AG04450 (cell line): ENCODE measurements around the gene ENTPD1. TPM values are rescaled to one million over a fixed set of nuclear protein-coding genes. Genes with fewer than 3 reads are reported as not detected.

Experiments used
- CTCF ChIA-PET: fragments of 300-600, 350-600 bp; formaldehyde crosslinking; extraction: SDS; loops from one replicate; lab custom pipeline; 2022; ENCODE audit warnings: antibody characterized with exemption, inconsistent platforms; lab: Charles Lee
- POLR2A ChIA-PET: fragments of 350-600 bp; formaldehyde crosslinking; extraction: SDS; loops from one replicate; lab custom pipeline; 2021; ENCODE audit warnings: antibody characterized with exemption, inconsistent platforms; lab: Yijun Ruan, JAX
- DNase-seq: peaks from one replicate; pipeline ENCODE4 v3.0.0-alpha.2; 2011; ENCODE audit warnings: low read depth, low spot score
- H3K27ac ChIP-seq: one replicate; pipeline ENCODE4 v1.5.1; 2012; ENCODE audit warnings: low read depth, low read length, control low read depth
- H3K27me3 ChIP-seq: one replicate; pipeline ENCODE4 v1.6.0; 2012; ENCODE audit warnings: low read length; ENCODE audit not compliant: control insufficient read depth, insufficient read depth
- H3K4me3 ChIP-seq: 2 replicates; pipeline ENCODE4 v1.5.1; 2011; ENCODE audit warnings: mild to moderate bottlenecking, low read depth, low read length, control low read depth
- H3K9me3 ChIP-seq: 2 replicates; pipeline ENCODE4 v1.5.1; 2012; ENCODE audit warnings: low read length; ENCODE audit not compliant: control insufficient read depth, insufficient read depth
- polyA plus RNA-seq: library from polyadenylated mRNA; depleted of rRNA; stranded (reverse); fragments of >200 nt; gene quantifications from 2 replicates; pipeline ENCODE4 v1.2.3, GENCODE V29; 2011
- TF ChIP-seq, protein P1 (sequence below): IDR thresholded peaks from 2 replicates; pipeline ENCODE4 v1.5.1; 2011; ENCODE audit warnings: low read depth, low read length, control low read depth, inconsistent platforms

Gene ENTPD1
- polyA plus RNA-seq, 1 experiment, result 0.07 TPM

DNA sequence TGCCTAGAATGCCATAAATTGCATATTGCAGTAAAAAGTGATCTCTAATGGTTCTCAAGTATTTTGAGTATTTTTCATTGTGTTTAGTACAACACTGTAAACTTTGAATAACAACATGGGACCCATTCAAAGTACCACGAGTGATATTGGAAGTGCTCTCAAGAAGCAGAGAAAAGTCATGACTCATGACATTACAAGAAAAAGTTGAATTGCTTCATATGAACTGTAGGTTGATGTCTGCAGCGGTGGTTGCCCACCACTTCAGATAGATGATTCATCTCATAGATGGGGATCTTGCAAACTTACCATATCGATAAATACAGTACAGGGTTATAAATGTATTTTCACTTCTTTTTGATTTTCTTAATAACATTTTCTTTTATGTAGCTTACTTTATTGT, 33.9 kb downstream of the ENTPD1 start:
- H3K4me3 ChIP-seq, result no peak overlapping the region
- H3K27me3 ChIP-seq, result no peaks in the 10 kb centered on the region
- no peaks in the 10 kb centered on the region for H3K9me3 ChIP-seq
- H3K27ac ChIP-seq, result no peak overlapping the region
- CTCF ChIA-PET, result interaction anchor here (3.8 kb wide), 1 partner anchor 96 kb away, joined by 18 read pairs; the partner anchor contains the start of gene TCTN3
- POLR2A ChIA-PET, result no interaction called here
- TF ChIP-seq, protein P1, sequence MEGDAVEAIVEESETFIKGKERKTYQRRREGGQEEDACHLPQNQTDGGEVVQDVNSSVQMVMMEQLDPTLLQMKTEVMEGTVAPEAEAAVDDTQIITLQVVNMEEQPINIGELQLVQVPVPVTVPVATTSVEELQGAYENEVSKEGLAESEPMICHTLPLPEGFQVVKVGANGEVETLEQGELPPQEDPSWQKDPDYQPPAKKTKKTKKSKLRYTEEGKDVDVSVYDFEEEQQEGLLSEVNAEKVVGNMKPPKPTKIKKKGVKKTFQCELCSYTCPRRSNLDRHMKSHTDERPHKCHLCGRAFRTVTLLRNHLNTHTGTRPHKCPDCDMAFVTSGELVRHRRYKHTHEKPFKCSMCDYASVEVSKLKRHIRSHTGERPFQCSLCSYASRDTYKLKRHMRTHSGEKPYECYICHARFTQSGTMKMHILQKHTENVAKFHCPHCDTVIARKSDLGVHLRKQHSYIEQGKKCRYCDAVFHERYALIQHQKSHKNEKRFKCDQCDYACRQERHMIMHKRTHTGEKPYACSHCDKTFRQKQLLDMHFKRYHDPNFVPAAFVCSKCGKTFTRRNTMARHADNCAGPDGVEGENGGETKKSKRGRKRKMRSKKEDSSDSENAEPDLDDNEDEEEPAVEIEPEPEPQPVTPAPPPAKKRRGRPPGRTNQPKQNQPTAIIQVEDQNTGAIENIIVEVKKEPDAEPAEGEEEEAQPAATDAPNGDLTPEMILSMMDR, result no peak
- DNase-seq, result no peak

DNA sequence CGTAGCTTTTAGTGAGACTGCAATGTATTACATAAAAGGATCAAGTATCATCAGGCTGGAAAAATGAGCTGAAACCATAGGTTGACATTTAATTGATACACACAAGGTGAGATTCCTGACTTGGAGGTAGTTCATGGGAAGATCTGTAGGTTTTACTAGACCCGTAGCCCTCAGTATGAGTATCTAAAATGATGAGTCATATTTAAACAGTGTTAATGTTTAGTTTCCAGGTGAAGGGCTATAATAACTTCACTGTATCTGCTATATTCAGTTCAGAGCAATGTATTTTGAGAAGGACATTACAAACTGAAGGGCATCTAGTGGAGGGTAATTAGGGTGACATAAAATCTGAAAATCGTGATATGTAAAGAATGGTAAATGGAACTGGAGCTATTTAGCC, 35.0 kb downstream of the ENTPD1 start:
- Histone ChIP-seq H3K9me3 (no peaks in the 10 kb centered on the region), H3K27me3 (no peaks in the 10 kb centered on the region), H3K27ac (no peak overlapping the region), H3K4me3 (no peak overlapping the region)
- TF ChIP-seq, protein P1, result no peak
- CTCF ChIA-PET, result interaction anchor here (1.5 to 3.8 kb wide), 2 partner anchors 50 to 97 kb away, joined by 4 to 18 read pairs; partner anchors contain the start of gene TCTN3
- DNase-seq, result no peak
- POLR2A ChIA-PET, result no interaction called here

DNA sequence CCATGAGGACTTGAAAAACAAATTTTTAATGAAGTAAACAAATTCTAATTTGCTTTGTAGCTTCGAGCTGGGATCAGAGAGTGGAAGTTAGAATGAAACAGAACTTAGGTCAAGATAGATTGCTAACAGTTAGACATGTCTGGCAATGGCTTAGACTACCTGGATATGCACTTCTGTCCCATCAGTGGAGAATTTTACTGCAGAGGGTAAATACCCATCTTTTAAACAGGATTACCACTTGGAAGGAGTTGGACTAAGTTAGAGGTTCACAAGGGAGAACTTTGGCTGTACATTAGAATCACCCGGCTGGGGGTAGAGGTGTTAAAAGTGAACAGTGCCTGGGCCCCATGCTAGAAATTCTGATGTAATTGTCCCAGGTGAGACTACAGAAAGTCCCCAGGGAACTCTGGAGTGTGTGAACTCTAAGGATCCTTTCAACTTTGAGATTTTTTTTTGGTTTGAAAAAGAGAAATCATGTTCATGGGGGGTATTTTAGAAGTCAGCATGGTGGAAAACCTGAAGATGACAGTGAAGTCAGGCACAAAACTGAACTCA, 35.5 kb downstream of the ENTPD1 start:
- Histone ChIP-seq H3K27ac (no peak overlapping the region), H3K4me3 (no peak overlapping the region), H3K27me3 (no peaks in the 10 kb centered on the region), H3K9me3 (no peaks in the 10 kb centered on the region)
- CTCF ChIA-PET, result interaction anchor here (1.5 to 3.8 kb wide), 2 partner anchors 50 to 97 kb away, joined by 4 to 18 read pairs; partner anchors contain the start of gene TCTN3
- TF ChIP-seq, protein P1, result no peak
- DNase-seq, result no peak
- POLR2A ChIA-PET, result no interaction called here

DNA sequence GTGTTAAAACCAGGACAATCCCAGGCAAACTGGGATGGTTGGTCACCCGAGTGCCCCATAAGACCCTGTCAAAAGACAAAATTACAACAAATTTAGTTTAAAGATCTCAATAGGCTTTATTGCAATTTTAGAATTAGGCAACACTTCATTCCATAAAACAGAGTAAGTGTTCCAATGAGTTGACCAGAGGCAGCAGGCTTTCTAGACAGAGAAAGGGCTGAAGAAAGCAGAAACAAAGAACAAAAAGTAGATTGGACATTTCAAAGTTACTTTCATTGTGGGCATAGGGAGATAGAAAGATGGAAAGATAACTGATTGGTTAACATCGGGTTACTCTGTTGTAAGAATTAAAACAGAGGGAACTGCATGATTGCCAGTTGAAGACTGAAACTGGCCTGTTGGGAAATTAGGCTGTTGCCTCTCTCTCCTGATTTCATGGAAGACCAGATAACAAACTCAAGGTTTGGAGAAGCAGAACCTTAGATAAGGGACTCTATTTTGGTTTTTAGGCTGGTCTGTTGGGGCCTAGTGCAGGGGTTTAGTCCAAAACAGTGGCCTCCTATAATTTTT, 36.3 kb downstream of the ENTPD1 start:
- H3K4me3 ChIP-seq, result no peak overlapping the region
- H3K9me3 ChIP-seq, result no peaks in the 10 kb centered on the region
- H3K27ac ChIP-seq, result no peak overlapping the region
- no peaks in the 10 kb centered on the region for H3K27me3 ChIP-seq
- CTCF ChIA-PET, result interaction anchor here (1.1 kb wide), 1 partner anchor 98 kb away, joined by 7 read pairs; the partner anchor contains the start of gene TCTN3
- TF ChIP-seq, protein P1, result no peak
- DNase-seq, result no peak
- POLR2A ChIA-PET, result no interaction called here

DNA sequence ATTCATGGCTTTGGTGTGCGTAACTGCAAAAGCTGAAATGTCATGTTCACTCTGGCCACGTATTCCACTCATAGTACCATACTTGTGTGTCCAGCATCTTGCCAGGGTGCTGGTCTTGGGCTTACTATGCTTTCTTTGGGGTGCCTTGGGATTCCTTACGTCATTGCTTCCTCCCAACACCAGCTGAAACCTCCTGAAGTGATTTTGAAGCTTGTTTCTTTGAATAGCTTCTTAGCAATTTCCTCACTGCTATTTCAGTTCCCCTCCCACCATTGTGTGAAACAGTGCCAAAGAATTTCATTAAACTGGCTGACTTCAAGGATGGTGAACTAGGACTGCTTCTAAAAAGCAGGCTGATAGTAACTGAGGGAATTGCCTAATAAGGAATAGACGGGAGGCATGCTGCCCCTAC, 36.9 kb downstream of the ENTPD1 start:
- CTCF ChIA-PET, result interaction anchor here (1.1 kb wide), 1 partner anchor 99 kb away, joined by 7 read pairs; the partner anchor contains the start of gene TCTN3

More for the DNA sequence above, 36.9 kb downstream of the ENTPD1 start:
- no peak overlapping the region for H3K4me3 ChIP-seq
- DNase-seq, result peak; percentile 18
- H3K27ac ChIP-seq, result peak overlapping the region; percentile 12
- H3K27me3 ChIP-seq, result no peaks in the 10 kb centered on the region
- POLR2A ChIA-PET, result no interaction called here
- H3K9me3 ChIP-seq, result no peaks in the 10 kb centered on the region
- TF ChIP-seq, protein P1, result no peak
